Suppressor macrophage treated with lipopolysaccharide for 1 hour (primary cell): ENCODE data around the gene SH2B2.
"Not testable (repeated sequence)": the region's sequence is repeated elsewhere in the genome, so short reads cannot be mapped to it uniquely, and the experiment has no call there.

ENCODE experiments used
- DNase-seq, 3 donors: peaks; one replicate each; pipeline ENCODE4 v3.0.0-alpha.2; 2020 to 2022

The SH2B2 gene

GRCh38 chr7:102337002-102337401, 50.3 kb downstream of the SH2B2 start:
- DNase-seq = not testable (repeated sequence)

- DNase-seq = not testable (repeated sequence)
Observed at GRCh38 chr7:102337420-102337819, 50.8 kb downstream of the SH2B2 start.

DNA sequence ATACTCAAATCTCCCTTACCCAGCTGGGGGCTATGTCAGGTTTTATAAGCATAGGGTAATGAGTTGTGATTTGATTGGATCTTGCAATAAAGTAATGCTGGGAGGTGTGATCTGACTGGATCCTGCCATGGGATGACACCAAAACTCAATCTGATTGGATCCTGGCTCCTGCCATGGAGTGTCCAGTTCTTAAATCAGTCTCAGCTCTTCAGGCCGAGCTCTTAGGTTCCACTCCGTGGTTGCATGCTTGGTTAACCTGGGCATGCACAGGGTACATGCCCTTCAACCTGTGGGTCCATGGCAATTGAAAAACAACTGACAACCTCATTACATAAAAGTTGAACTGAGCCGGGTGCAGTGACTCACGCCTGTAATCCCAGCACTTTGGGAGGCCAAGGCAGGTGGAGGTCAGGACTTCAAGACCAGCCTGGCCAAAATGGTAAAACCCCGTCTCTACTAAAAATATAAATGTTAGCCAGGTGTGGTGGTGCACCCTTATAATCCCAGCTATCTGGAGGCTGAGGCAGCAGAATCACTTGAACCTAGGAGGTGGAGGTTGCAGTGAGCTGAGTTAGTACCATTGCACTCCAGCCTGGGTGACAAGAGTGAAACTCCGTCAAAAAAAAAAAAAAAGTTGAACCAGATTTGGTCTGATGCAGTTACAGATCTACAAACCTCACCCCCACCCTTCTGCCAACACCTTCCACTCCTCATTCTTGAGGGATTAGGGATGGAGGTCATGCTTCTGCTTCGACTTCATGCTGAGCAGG, 54.1 kb downstream of the SH2B2 start:
- not testable (repeated sequence) for DNase-seq

DNA sequence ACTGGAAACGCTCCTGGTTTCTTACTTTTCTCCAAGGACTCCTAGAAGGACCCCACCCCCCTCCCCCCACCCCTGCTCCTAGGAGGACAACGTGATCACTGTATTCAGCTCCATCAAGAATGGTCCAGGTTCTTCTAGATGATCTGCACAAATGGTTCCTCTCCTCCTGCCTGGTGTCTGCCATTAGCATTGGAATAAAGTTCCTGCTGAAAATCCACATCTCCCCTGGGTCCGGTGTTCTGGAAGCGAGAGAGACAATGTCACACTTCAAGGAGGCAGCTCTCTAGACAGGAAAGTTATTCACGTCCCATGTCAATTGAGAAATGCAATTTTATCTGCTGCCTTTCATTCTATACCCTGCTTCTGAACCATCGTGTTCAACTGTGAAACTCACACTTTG, 60.3 kb downstream of the SH2B2 start:
- DNase-seq = not testable (repeated sequence)

DNA sequence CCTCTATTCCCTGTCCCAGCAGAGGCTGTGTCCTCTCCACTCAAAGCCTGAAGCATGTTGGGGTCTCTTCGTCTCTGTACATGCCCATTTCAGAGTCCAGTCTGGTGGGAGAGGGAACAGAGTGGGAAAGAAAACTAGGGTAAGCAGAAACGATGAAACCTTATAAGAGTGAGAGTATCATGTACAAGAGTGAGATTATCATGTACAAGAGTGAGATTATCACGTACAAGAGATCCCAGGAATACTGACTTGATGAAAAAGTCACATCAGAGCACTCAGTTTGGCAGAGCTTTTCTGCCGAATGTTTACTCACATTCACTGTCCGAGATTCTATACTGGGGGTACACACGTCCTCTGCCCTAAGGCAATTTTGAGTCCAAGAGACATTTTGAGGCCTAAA, 69.7 kb downstream of the SH2B2 start, which contains the start of gene SPDYE6:
SPDYE6 (minus strand) TSS at position 101 of the 400 bp plus-strand sequence. CDS start 421 bp downstream, outside the sequence.
- DNase-seq = not testable (repeated sequence)

- peak; percentile 95 to 96 (median 95) for DNase-seq
Observed at GRCh38 chr7:102363549-102364393, 77.1 kb downstream of the SH2B2 start.

DNA sequence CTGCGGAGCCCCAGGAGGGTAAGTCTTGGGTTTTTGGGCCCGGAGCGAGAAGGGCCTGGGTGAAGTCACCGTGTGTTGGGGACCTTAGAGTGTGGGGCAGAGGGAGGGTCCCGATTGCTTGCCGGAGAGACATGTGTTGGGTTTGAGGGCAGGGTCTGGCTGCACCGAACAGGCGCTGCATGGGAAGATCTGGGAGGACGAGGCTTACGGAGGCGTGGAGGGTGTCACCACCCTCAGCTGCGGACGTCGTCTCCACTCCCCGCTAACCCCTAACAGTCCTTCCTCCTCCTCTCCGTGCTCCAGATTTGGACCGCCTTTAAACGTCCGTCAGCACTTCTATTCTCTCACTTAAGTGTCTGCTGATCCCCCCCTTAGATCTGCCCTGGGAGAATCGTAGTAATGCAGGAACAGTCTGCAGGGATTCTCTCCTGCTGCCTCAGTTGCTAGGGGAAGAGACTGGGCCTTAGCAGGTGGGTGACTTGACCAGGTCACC, 77.8 kb downstream of the SH2B2 start:
- DNase-seq = peak in 2 of 3 donors; percentile 2

GRCh38 chr7:102365390-102365789, 78.7 kb downstream of the SH2B2 start:
- DNase-seq = not testable (repeated sequence)

- not testable (repeated sequence) for DNase-seq
Observed at GRCh38 chr7:102370038-102370437, 83.4 kb downstream of the SH2B2 start.
